Thyroid gland (tissue), 4 donors: ENCODE measurements around the gene PTPN14. TPM values are rescaled to one million over a fixed set of nuclear protein-coding genes. Genes with fewer than 3 reads are reported as not detected.

Source experiments
- DNase-seq, 2 donors: peaks; one replicate each; pipeline ENCODE4 v3.0.0-alpha.2; 2019
- H3K27ac ChIP-seq, 3 donors: fragments of 200-600 bp; sonication (generic); 1 replicate in 2 of 3; 2 replicates in 1 of 3; pipeline ENCODE4 v1.5.1; 2016 to 2019; ENCODE audit warnings: mild to moderate bottlenecking in 1 of 3, moderate library complexity in 1 of 3
- H3K27me3 ChIP-seq: fragments of 200-600 bp; sonication (generic); one replicate; pipeline ENCODE4 v1.5.1; 2019
- H3K36me3 ChIP-seq, 2 donors: fragments of 200-600 bp; sonication (generic); one replicate each; pipeline ENCODE4 v1.5.1; 2016 to 2019
- H3K4me1 ChIP-seq, 2 donors: fragments of 200-600 bp; sonication (generic); one replicate each; pipeline ENCODE4 v1.5.1; 2017 to 2019
- H3K4me3 ChIP-seq, 3 donors: fragments of 200-600 bp; sonication (generic); replicated peaks in 1 of 3; 1 replicate in 2 of 3; 2 replicates in 1 of 3; pipeline ENCODE4 v1.5.1; 2016; ENCODE audit warnings: mild to moderate bottlenecking in 1 of 3
- H3K9me3 ChIP-seq: fragments of 200-600 bp; sonication (generic); one replicate; pipeline ENCODE4 v1.5.1; 2017
- POLR2A ChIP-seq, 2 donors: fragments of 450-650 bp; IDR thresholded peaks; one replicate each; pipeline ENCODE4 v1.6.1; 2017; ENCODE audit warnings: antibody characterized with exemption in 2 of 2, mild to moderate bottlenecking in 2 of 2, moderate library complexity in 1 of 2
- WGBS, 2 donors: methylation state at CpG; one replicate each; pipeline ENCODE4 v1.1.5; 2017; 5-methylcytosine and 5-hydroxymethylcytosine counted together
- intact Hi-C: fragments of 100-400 bp; cut with DNase I; formaldehyde crosslinking; loops from one replicate; pipeline ENCODE4 v1.15.1; 2023
- total RNA-seq, 4 donors: library from RNA; depleted of rRNA; stranded (reverse); fragments of >200 nt; gene quantifications; one replicate each; pipeline ENCODE4 v1.2.3, GENCODE V29; 2016
- TF ChIP-seq, protein P1 (sequence below), 6 experiments: fragments of 200-600 bp in 3 of 6; fragments of 450-650 bp in 3 of 6; sonication (generic) in 3 of 6; IDR thresholded peaks; one replicate each; pipeline ENCODE4 v1.5.1; 2016 to 2019; ENCODE audit warnings: antibody characterized with exemption in 6 of 6, mild to moderate bottlenecking in 2 of 6, inconsistent platforms in 1 of 6, moderate library complexity in 1 of 6

The PTPN14 gene
- total RNA-seq, 4 donors from 2014 or later = 28.1 to 33.4 (median 31.8) TPM

DNA sequence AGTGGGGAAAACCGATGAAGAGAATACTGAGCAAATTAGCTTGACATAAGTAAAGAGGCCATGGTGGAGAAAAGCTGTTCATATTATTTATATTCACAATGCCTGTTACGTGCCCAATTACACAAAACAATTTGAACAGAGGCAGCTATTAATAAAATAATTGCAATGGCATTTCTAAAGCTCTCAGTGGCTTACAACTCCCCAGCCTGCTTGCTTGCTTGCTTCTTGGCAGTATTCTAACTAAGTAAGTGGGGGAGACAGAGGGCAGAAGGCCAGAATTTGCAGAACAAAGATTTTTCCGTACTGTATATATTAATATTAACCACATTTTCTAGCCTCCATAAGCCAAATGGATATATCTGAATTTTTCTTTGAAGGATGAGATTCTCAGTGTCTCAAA is 12.9 kb downstream of the PTPN14 start:
- intact Hi-C loops = no loop called here

DNA sequence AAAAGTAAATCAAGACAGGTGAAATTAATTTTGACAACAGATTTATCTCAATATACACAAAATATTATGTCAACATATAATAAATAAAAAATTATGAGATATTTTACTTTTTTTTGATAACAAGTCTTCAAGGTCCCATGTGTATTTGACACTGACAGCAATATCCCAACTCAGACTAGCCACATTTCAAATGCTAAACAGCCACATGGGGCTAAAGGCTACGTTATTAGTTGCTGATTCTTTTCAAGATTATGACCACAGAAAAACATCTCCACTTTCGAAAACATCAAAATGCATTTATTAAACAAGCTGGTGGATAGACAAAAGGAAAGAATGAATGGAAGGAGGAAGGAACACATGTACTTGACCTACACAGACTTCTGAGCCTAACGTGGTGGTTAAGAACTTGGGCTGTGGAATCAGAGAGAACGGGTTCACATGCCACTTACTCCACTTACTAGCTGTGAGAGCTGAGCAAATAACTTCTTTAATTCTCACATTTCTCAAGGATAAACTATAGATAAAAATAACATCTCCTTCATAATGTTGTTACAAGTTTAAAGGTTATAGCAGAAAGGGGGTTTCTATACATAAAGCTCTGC is 13.4 kb downstream of the PTPN14 start:
- peaks cover 5 to 6% of the 10 kb centered on the region in 2 donors for H3K4me1 ChIP-seq
- H3K36me3 ChIP-seq = no peaks in the 10 kb centered on the region
- 82 to 83% methylated on average over 4 of the region's 4 CpGs for WGBS, 2 donors
- H3K4me3 ChIP-seq = no peak overlapping the region
- no peaks in the 10 kb centered on the region for H3K27me3 ChIP-seq
- no peak overlapping the region for H3K27ac ChIP-seq
- H3K9me3 ChIP-seq = no peaks in the 10 kb centered on the region
- no peak for DNase-seq
- no peak for TF ChIP-seq POLR2A (IDR thresholded peaks at IDR 0.05)
- TF ChIP-seq, protein P1, sequence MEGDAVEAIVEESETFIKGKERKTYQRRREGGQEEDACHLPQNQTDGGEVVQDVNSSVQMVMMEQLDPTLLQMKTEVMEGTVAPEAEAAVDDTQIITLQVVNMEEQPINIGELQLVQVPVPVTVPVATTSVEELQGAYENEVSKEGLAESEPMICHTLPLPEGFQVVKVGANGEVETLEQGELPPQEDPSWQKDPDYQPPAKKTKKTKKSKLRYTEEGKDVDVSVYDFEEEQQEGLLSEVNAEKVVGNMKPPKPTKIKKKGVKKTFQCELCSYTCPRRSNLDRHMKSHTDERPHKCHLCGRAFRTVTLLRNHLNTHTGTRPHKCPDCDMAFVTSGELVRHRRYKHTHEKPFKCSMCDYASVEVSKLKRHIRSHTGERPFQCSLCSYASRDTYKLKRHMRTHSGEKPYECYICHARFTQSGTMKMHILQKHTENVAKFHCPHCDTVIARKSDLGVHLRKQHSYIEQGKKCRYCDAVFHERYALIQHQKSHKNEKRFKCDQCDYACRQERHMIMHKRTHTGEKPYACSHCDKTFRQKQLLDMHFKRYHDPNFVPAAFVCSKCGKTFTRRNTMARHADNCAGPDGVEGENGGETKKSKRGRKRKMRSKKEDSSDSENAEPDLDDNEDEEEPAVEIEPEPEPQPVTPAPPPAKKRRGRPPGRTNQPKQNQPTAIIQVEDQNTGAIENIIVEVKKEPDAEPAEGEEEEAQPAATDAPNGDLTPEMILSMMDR (IDR thresholded peaks at IDR 0.05) = no peak
- intact Hi-C loops = no loop called here

More for the DNA sequence above, 12.9 kb downstream of the PTPN14 start:
- TF ChIP-seq, protein P1 (IDR thresholded peaks at IDR 0.05) = no peak
- TF ChIP-seq POLR2A (IDR thresholded peaks at IDR 0.05) = no peak
- no peaks in the 10 kb centered on the region for H3K27me3 ChIP-seq
- H3K4me1 ChIP-seq = peaks cover 5 to 6% of the 10 kb centered on the region in 2 donors
- no peak overlapping the region for H3K27ac ChIP-seq
- 68 to 70% methylated on average over 3 of the region's 3 CpGs for WGBS, 2 donors
- no peaks in the 10 kb centered on the region for H3K36me3 ChIP-seq
- no peak for DNase-seq
- no peak overlapping the region for H3K4me3 ChIP-seq
- H3K9me3 ChIP-seq = no peaks in the 10 kb centered on the region

DNA sequence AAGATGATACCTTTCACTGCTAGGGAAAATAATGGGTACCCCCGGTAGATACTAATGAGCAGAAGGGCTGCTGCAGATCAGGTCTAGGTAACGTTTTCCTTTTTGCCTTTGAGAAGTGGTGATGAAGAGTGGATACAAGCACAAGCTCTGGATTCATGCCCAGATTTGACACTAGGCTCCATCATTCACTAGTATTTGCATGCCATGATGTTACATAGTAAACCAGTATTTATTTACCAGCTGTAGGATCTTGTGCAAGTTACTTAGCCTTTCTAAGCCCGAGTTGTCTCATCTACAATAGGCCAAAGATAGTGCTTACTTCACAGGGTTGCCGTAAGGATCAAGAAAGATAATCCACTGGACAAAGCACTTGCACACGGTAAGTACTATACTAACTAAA is 14.2 kb downstream of the PTPN14 start:
- H3K4me1 ChIP-seq = peaks cover 5 to 6% of the 10 kb centered on the region in 2 donors
- no peak for TF ChIP-seq POLR2A (IDR thresholded peaks at IDR 0.05)
- TF ChIP-seq, protein P1 (IDR thresholded peaks at IDR 0.05) = no peak
- no peaks in the 10 kb centered on the region for H3K36me3 ChIP-seq
- no peaks in the 10 kb centered on the region for H3K27me3 ChIP-seq
- peak; percentile 6 to 12 for DNase-seq
- H3K4me3 ChIP-seq = no peak overlapping the region
- 74 to 75% methylated on average over 5 of the region's 5 CpGs for WGBS, 2 donors
- H3K9me3 ChIP-seq = no peaks in the 10 kb centered on the region
- intact Hi-C loops = no loop called here
- no peak overlapping the region for H3K27ac ChIP-seq

DNA sequence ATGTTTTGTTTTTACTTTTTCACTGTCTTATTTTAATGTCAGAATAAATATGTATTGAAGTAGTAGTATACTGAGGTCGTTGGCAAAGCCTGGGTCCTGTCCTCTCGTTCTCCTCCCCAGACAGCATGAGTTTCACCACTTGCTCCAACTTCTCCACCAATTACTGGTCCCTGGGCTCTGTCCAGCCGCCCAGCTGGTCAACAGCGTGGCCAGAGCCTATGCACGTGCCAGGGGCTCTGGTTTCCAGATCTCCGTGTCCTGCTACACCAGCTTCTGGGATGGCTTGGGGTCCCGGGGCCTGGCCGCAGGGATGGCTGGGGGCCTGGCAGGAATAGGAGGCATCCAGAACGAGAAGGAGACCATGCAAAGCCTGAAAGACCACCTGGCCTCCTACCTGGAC is 19.3 kb downstream of the PTPN14 start:
- WGBS, 2 donors = 88 to 95% methylated on average over 9 of the region's 9 CpGs

DNA sequence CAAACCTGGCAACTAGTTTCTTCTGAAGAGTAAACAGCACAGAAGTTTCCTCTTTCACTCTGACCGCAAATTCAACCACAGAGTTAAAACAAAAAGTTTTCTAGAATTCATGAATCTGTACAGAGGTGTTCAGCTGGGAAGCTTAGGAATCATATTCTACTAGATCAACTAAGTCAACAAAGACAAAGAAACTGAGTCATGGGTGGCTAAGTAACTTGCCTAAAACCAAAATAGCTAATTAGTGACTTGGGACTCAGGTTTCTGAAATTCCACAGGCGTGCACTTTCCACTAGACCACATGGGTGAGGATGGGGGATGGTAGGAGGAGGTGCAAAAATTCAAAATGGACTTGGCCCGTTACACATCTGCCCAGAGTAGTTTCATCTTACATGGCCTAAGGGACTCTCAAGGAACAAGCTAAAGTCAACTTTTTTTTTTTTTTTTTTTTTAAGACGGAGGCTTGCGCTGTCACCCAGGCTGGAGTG is 25.8 kb downstream of the PTPN14 start:
- intact Hi-C loops = no loop called here
- H3K9me3 ChIP-seq = no peaks in the 10 kb centered on the region
- TF ChIP-seq, protein P1 (IDR thresholded peaks at IDR 0.05) = no peak
- no peak for TF ChIP-seq POLR2A (IDR thresholded peaks at IDR 0.05)
- no peak overlapping the region for H3K27ac ChIP-seq
- no peak overlapping the region for H3K4me3 ChIP-seq
- H3K27me3 ChIP-seq = no peaks in the 10 kb centered on the region
- H3K4me1 ChIP-seq = peaks cover under 1 to 6% of the 10 kb centered on the region in 2 donors
- WGBS, 2 donors = 87% methylated on average over 5 of the region's 5 CpGs
- no peak for DNase-seq
- H3K36me3 ChIP-seq = no peaks in the 10 kb centered on the region

More for the DNA sequence above, 19.3 kb downstream of the PTPN14 start:
- Histone ChIP-seq H3K27me3 (no peaks in the 10 kb centered on the region), H3K4me1 (no peaks in the 10 kb centered on the region), H3K27ac (no peak overlapping the region), H3K9me3 (no peaks in the 10 kb centered on the region), H3K36me3 (no peaks in the 10 kb centered on the region), H3K4me3 (no peak overlapping the region)
- intact Hi-C loops = no loop called here
- DNase-seq = no peak
- no peak for TF ChIP-seq POLR2A (IDR thresholded peaks at IDR 0.05)
- TF ChIP-seq, protein P1 (IDR thresholded peaks at IDR 0.05) = no peak
